Activated naive CD4-positive, alpha-beta T cell treated with anti-CD3 and anti-CD28 coated beads, Interleukin-2, amount 10 ng/mL, durations not matched to agents 7 days and 5 days (primary cell): ENCODE measurements around the gene MYO1E.

Experiments
- CTCF ChIA-PET: fragments of 350-600 bp; sonication (Branson Sonifier 250); formaldehyde crosslinking; loops from one replicate; lab custom pipeline; 2021; ENCODE audit warnings: antibody characterized with exemption; lab: Charles Lee
- DNase-seq: peaks from one replicate; pipeline ENCODE4 v3.0.0-alpha.2; 2020
- H3K27ac Mint-ChIP-seq: one replicate; pipeline ENCODE4 v1.8.0; 2021; ENCODE audit warnings: mild to moderate bottlenecking, moderate library complexity, mixed read lengths
- H3K27me3 Mint-ChIP-seq: one replicate; pipeline ENCODE4 v1.8.0; 2021; ENCODE audit warnings: mild to moderate bottlenecking, mixed read lengths
- H3K36me3 Mint-ChIP-seq: one replicate; pipeline ENCODE4 v1.8.0; 2021; ENCODE audit warnings: mixed read lengths
- H3K4me1 Mint-ChIP-seq: one replicate; pipeline ENCODE4 v1.8.0; 2021; ENCODE audit warnings: mixed read lengths
- H3K4me3 Mint-ChIP-seq: one replicate; pipeline ENCODE4 v1.8.0; 2021; ENCODE audit warnings: mild to moderate bottlenecking, moderate library complexity, mixed read lengths
- H3K9me3 Mint-ChIP-seq: one replicate; pipeline ENCODE4 v1.8.0; 2021; ENCODE audit warnings: mixed read lengths

MYO1E gene

DNA sequence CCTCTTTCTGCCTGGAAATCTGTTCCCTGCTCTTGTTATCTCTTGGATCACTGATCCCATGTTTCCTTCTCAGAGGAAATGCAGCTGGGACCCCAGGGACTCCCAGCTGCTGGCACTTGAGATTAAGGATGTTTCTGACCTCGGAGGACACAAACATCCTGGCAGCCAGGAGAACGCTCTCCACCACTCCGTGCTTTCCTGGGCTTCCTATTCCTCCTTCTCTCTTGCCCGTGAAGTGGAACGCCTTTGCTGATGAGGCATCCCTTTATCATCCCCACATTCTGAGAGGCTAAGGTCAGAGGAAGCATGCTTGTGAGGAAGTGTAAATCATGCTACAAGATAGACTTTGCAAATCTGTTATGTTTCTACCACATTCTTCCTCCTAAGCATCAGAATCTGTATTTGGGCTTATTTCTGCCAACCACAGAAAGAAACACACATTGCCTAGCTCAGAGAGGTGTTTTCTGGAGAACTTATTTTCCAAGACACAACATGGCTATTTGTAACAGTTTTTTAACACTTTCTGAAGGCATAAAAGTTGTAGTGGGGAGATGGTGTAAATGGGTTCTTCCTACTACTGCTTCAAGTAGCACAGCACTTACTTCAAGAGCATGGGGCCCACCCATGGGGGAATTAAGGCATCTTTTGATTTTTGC is 191.6 kb downstream of the MYO1E start:
- peaks cover 13% of the 10 kb centered on the region for H3K9me3 Mint-ChIP-seq
- no peak for DNase-seq
- CTCF ChIA-PET = no interaction called here

DNA sequence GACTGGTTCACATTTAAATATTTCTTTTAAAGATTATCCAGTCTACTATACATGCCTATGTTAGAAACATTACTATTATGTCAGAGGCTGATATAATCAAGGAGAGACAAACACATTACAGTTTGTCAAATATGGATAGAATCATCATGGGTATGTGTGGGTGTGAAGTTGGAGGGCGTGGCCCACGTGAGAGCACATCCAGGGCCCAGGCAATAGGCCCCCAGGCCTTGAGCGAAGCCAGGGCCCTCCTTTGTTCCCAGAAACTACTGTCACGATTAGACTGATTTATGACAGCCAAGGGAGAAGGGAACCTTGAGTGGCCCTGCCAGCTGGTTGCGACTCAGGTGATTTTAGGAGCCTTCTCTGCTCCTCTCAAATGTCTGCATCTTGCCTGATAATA is 193.0 kb downstream of the MYO1E start:
- peaks cover 8% of the 10 kb centered on the region for H3K36me3 Mint-ChIP-seq
- DNase-seq = no peak
- peaks cover 11% of the 10 kb centered on the region for H3K4me1 Mint-ChIP-seq
- H3K27ac Mint-ChIP-seq = no peak overlapping the region
- CTCF ChIA-PET = no interaction called here
- peaks cover 33% of the 10 kb centered on the region for H3K27me3 Mint-ChIP-seq
- no peak overlapping the region for H3K4me3 Mint-ChIP-seq
- H3K9me3 Mint-ChIP-seq = peaks cover 13% of the 10 kb centered on the region

More for the DNA sequence above, 191.6 kb downstream of the MYO1E start:
- H3K4me3 Mint-ChIP-seq = no peak overlapping the region
- H3K36me3 Mint-ChIP-seq = peaks cover 11% of the 10 kb centered on the region
- H3K27ac Mint-ChIP-seq = no peak overlapping the region
- H3K4me1 Mint-ChIP-seq = no peaks in the 10 kb centered on the region
- peaks cover 24% of the 10 kb centered on the region for H3K27me3 Mint-ChIP-seq

DNA sequence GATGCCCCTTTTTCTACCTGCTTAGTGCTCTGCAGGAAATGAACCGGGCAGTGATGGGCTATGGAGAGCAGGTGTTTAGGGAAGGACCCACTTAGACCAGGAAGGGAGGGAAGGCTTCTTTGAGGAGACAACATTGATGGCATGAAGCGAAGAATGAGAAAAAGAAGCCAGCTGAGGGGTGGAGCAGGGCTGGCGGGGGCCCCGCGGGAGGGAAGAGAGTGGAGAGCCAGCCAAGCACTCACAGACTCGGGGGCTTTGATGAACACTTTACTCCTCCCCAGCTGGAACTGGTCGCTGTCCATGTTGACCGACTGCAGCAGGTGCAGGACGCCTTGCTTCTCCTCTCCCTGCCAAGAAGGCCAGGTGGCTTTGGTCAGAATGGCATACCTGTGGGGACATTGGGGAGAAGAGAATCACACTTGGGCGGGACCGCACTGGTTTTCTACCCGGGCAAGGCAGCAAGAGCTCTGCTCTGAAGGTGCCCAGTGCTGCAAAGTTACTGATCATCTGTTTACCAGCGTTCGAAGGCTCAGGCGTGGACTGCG is 194.4 kb downstream of the MYO1E start:
- Mint-ChIP-seq H3K9me3 (peaks cover 13% of the 10 kb centered on the region), H3K36me3 (peaks cover 9% of the 10 kb centered on the region), H3K27me3 (peaks cover 33% of the 10 kb centered on the region), H3K27ac (no peak overlapping the region), H3K4me1 (peaks cover 11% of the 10 kb centered on the region), H3K4me3 (no peak overlapping the region)
- CTCF ChIA-PET = interaction anchor here (0.6 kb wide), 1 partner anchor 26 kb away, joined by 3 read pairs; no protein-coding TSS in a partner anchor
- DNase-seq = no peak

DNA sequence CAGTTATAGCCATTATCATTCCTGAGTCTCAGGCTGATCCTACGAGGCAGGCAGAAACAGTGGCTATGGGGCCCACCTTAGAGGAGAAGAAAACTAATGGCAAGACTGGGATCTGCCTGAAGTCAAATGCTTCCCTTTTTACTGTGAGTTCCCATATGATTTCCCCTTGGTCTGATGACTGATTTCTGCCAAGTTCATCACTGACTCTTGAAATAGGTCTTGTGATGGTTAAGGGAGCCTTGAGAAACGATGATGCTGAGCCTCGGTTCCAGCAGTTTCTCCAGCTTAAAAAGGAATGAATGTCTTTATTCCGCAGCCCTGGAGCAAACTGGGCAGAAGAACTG is 195.4 kb downstream of the MYO1E start:
- DNase-seq = no peak
- Mint-ChIP-seq H3K36me3 (peaks cover 9% of the 10 kb centered on the region), H3K4me3 (no peak overlapping the region), H3K9me3 (peaks cover 6% of the 10 kb centered on the region), H3K27ac (no peak overlapping the region), H3K4me1 (peaks cover 11% of the 10 kb centered on the region), H3K27me3 (peaks cover 33% of the 10 kb centered on the region)
- CTCF ChIA-PET = interaction anchor here (0.6 kb wide), 1 partner anchor 25 kb away, joined by 3 read pairs; no protein-coding TSS in a partner anchor

DNA sequence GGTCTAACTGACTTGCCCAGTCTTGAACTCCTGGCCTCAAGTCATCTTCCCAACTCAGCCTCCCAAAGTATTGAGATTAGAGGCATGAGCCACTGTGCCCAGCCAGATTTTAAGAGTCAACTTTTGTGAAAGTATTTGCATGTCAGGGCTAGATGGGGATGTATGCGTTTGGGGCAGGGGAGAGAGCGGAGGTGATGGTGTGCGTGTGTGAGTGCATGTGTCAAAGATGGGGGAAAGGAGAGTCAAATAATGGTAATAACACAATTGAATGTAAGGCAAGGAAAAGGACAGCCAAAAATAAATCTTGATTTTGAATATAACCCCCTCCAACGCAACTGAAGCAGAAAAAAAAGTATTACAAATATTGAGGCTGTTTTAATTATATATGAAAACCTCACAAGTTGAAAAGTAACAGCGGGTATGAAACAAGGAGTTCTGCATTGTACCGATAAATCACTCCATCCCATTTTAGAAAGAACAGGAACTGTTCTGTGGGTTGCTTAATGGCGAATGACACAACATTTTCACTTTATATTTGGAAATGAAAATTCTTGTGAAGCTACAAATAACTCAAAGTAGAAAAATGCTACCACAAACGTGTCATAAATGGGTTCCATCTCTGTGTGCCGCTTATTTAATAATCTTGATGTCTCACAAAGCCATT is 195.9 kb downstream of the MYO1E start:
- Mint-ChIP-seq H3K4me3 (no peak overlapping the region), H3K36me3 (peaks cover 9% of the 10 kb centered on the region), H3K27ac (no peak overlapping the region), H3K4me1 (peaks cover 11% of the 10 kb centered on the region), H3K9me3 (peaks cover 6% of the 10 kb centered on the region), H3K27me3 (peaks cover 33% of the 10 kb centered on the region)
- DNase-seq = no peak
- CTCF ChIA-PET = interaction anchor here (0.7 kb wide), 1 partner anchor 276 kb away, joined by 3 read pairs; no protein-coding TSS in a partner anchor

DNA sequence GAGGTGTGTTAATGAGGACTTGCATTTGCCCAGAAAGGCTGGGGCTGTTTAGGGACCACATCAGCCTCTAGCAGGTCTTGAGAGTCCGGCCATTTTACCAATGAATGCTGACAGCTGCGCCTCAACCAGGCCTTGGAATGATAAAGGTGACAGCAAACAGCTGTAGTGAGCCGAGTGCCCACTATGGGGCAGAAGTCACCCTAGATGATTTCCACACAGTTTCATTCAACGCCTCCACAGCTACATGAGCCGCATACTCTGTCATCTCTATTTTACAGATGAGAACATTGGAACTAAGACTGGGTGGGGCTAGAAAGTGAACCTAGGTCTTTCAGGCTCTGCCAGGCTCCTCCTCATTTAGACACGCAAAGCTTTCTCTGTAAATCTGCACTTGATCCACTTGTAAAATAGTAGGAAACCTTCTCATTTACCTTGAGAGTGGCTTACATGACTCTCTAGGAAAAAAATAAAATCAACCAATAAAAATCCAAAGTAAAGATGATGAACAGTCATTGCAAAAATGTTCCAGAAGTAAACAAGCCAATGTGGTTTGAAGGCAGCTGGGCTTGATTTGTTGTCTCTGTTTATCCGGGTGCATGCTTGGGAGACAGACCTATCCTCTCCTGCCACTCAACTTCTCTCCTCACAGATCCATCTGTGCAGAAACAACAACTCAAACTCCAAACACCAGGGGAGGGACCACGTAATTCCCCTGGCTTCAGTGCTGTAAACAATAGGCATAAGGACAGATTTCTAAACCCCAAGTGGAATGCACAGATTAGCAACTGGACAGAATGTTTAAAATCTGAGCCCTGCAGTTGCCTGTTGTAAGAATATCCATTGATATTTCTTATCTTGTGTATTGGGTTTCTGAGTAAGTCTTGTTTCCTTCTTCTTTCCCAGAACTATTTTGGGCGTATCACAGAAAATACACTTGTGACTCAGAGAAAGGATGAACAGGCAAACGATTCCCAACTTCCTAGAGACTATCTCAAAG is 197.5 kb downstream of the MYO1E start:
- Mint-ChIP-seq H3K36me3 (peaks cover 9% of the 10 kb centered on the region), H3K9me3 (no peaks in the 10 kb centered on the region), H3K27me3 (peaks cover 33% of the 10 kb centered on the region), H3K4me1 (peaks cover 16% of the 10 kb centered on the region), H3K4me3 (no peak overlapping the region), H3K27ac (no peak overlapping the region)
- DNase-seq = peak; percentile 64
- CTCF ChIA-PET = interaction anchor here (0.9 to 1.9 kb wide), 6 partner anchors 11 to 354 kb away, joined by 3 to 19 read pairs (median 4); no protein-coding TSS in a partner anchor

DNA sequence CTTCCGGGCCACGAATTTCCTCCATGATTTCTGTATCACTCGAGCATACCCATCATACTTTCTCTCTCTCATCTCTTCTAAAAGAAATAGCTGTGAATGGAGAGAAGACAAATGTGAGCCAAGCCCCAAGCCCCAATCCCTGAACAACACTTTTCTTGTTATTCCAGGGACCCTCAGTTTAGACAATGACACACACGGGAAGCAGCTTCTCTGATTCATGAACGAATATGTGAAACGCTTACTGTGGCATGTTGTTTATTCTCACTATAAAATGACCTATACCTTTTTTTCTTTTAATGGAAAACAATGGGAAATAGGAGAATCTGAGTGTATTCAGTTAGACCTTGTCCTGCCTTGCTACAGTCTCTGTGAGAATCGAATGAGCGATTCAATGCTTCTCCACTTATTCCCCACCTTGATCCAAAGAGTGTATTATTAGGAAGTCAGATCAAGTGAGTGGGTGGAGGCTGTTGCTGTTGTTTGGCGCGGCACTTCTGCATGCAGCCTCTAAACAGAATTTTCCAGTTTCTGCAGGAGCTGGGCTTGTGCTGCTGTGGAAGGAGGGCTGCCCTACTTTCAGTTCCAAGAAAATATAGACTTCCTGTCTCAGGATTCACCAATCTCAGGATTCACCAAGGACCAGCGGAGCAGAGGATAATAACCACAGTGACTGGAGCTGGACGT is 198.4 kb downstream of the MYO1E start:
- Mint-ChIP-seq H3K4me1 (peaks cover 24% of the 10 kb centered on the region), H3K4me3 (no peak overlapping the region), H3K9me3 (no peaks in the 10 kb centered on the region), H3K27ac (no peak overlapping the region), H3K36me3 (peaks cover 9% of the 10 kb centered on the region), H3K27me3 (peaks cover 33% of the 10 kb centered on the region)
- DNase-seq = no peak
- CTCF ChIA-PET = interaction anchor here (0.9 to 1.9 kb wide), 6 partner anchors 12 to 354 kb away, joined by 3 to 19 read pairs (median 4); no protein-coding TSS in a partner anchor

DNA sequence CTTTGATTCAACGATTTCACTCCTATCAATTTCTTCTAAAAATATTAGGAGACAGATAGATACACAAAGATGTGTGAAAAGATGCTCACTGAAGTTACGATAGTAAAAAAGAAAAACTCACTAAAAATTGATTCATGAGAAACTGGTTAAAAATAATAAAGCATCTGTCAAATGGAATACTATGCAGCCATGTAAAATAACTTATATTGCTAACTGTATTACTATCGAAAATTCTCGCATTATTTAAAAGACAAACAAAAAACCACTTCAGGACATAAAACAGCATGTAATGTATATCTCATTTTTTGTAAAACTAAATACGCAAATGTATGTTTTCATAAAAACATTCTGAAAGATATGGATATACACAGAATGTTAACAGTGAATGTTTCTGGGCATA is 199.5 kb downstream of the MYO1E start:
- CTCF ChIA-PET = interaction anchor here (0.8 kb wide), 1 partner anchor 319 kb away, joined by 3 read pairs; no protein-coding TSS in a partner anchor
- Mint-ChIP-seq H3K27me3 (peaks cover 23% of the 10 kb centered on the region), H3K9me3 (no peaks in the 10 kb centered on the region), H3K36me3 (peaks cover 9% of the 10 kb centered on the region), H3K4me1 (peaks cover 26% of the 10 kb centered on the region), H3K27ac (no peak overlapping the region), H3K4me3 (no peak overlapping the region)
- DNase-seq = no peak

DNA sequence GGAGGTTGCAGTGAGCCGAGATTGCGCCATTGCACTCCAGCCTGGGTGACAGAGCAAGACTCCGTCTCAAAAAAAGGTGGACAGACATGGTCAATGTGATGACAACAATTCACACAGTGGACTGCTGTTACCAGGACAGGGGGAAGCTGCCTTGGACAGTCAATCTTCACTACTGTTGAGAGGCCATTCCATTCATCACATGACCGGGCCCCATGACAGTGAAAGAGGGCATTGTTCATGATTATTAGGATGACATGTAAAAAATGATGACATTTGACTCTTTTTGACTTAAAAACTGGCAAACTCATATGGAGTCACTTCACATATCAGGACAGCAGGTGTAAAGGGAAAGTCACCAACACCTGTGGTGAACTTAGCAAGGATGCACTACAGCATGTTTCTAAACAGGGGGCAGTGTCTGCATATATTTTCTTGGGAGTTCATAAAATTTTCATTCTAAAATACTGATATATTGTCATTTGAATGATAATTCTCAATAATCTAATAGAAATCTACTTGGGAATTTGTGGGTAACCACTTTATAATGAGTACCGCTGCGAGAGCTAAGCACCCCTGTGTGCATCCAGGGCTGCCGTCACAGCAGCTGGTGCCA is 200.3 kb downstream of the MYO1E start:
- Mint-ChIP-seq H3K36me3 (peaks cover 3% of the 10 kb centered on the region), H3K27me3 (peaks cover 15% of the 10 kb centered on the region), H3K4me1 (peaks cover 26% of the 10 kb centered on the region), H3K4me3 (no peak overlapping the region), H3K9me3 (no peaks in the 10 kb centered on the region), H3K27ac (no peak overlapping the region)
- CTCF ChIA-PET = interaction anchor here (0.8 to 1.0 kb wide), 2 partner anchors 320 to 335 kb away, joined by 3 read pairs; no protein-coding TSS in a partner anchor
- DNase-seq = no peak

DNA sequence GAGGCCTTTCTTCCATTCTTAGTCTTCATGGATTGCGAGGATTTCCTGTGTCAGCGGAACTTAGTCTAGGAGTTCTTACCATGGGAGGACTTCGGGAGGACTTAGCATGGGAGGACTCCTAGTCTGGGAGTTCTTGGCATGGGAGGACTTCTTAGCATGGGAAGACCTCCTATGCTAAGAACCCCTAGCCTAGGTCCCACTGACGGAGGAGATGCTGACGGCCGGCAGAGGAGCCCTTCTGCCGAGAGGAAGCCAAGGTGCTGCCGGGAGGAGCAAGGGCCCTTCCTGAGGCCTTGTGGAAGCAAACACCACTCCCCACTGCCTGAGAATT is 201.6 kb downstream of the MYO1E start:
- Mint-ChIP-seq H3K9me3 (no peaks in the 10 kb centered on the region), H3K36me3 (peaks cover 6% of the 10 kb centered on the region), H3K4me1 (peaks cover 32% of the 10 kb centered on the region), H3K27ac (no peak overlapping the region), H3K27me3 (peaks cover 9% of the 10 kb centered on the region), H3K4me3 (no peak overlapping the region)
- DNase-seq = no peak
- CTCF ChIA-PET = interaction anchor here (1.5 to 1.7 kb wide), 2 partner anchors 76 to 325 kb away, joined by 3 to 5 read pairs; no protein-coding TSS in a partner anchor

DNA sequence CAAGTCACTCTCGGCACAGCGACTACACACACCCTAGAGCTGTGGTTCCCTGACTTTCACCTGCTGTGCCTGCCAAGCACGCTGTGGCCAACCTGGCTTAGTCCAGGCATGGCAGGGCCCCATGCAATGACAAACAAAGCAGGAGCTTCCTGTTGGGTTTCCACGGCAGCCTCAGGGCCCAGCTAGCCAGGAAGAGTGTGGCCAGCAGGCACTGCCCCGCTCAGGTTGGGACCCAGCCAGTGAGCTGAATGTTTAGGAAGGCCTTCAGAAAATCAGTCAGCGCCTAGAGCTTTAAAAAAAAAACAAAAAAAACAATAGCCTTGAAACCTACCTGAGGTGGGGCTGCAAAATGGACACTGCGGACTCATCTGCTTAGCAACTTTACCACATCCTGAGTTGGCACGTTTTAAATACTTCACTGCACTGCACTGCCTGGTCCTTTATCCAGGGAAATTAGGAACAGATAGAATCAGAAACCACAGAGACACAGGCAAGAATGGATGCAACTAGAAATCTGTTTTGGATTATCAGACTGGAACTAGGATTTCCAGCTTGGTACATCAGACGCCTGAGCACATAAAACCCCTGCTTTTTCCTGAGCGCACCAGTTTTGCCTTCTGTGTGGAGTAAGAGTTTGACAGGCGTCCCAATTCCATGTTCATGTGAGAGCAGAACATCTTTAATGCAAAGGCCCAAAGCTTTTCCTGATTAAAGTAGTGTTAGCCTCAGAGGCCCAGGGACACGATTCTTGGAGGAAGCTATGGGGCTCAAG is 202.2 kb downstream of the MYO1E start:
- Mint-ChIP-seq H3K27me3 (peaks cover 4% of the 10 kb centered on the region), H3K4me1 (peaks cover 34% of the 10 kb centered on the region), H3K27ac (no peak overlapping the region), H3K4me3 (no peak overlapping the region), H3K9me3 (no peaks in the 10 kb centered on the region), H3K36me3 (peaks cover 9% of the 10 kb centered on the region)
- CTCF ChIA-PET = interaction anchor here (0.8 to 1.7 kb wide), 3 partner anchors 9 to 326 kb away, joined by 3 to 5 read pairs (median 3); no protein-coding TSS in a partner anchor
- no peak for DNase-seq

DNA sequence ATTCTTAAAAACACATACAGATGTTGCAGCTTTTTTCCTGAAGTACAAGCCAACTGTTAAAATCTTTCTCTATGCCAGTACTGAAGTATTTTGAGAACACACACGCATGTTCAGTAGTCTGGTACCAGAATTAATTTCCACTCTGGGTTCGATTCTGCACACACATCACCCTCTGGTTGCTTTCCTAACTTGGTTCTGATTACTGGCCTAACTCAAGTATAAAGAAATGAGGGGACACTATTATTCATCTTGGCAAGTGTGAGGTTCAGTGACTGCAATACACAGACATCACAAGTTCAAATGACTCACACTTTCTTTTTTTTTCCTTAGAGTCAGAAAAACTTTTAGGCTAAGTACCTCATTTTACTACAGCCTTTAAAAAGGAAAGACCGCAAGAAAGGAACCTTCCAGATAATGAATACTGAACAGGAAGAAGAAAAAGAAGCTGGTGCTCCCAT is 203.4 kb downstream of the MYO1E start:
- peaks cover 34% of the 10 kb centered on the region for H3K4me1 Mint-ChIP-seq
- H3K36me3 Mint-ChIP-seq = peaks cover 15% of the 10 kb centered on the region
- CTCF ChIA-PET = interaction anchor here (0.9 kb wide), 1 partner anchor 363 kb away, joined by 3 read pairs; no protein-coding TSS in a partner anchor
- no peak for DNase-seq
- H3K4me3 Mint-ChIP-seq = no peak overlapping the region
- H3K27me3 Mint-ChIP-seq = no peaks in the 10 kb centered on the region
- H3K9me3 Mint-ChIP-seq = no peaks in the 10 kb centered on the region
- H3K27ac Mint-ChIP-seq = peak overlapping the region; percentile 51
